CD8-positive, alpha-beta memory T cell (primary cell): ENCODE measurements around the gene ARID1B. TPM values are rescaled to one million over a fixed set of nuclear protein-coding genes. Genes with fewer than 3 reads are reported as not detected.

Experiments used
- CTCF ChIA-PET: fragments of 350-600 bp; sonication (Branson Sonifier 250); formaldehyde crosslinking; loops from one replicate; lab custom pipeline; 2021; ENCODE audit warnings: antibody characterized with exemption; lab: Charles Lee
- POLR2A ChIA-PET: fragments of 350-600 bp; sonication (Branson Sonifier 250); formaldehyde crosslinking; loops from one replicate; lab custom pipeline; 2021; ENCODE audit warnings: antibody characterized with exemption; lab: Charles Lee
- DNase-seq, 5 donors: peaks; one replicate each; pipeline versions ENCODE4 v3.0.0 to v3.0.0-alpha.2; 2020 to 2022; ENCODE audit warnings: mixed read lengths in 1 of 5
- H3K27ac ChIP-seq: one replicate; pipeline ENCODE4 v1.7.0; 2013; ENCODE audit warnings: low read depth, mild to moderate bottlenecking, low read length, moderate library complexity
- H3K27me3 ChIP-seq: 2 replicates; pipeline ENCODE4 v1.7.0; 2013; ENCODE audit warnings: low read length, mild to moderate bottlenecking; ENCODE audit not compliant: insufficient read depth, poor library complexity, severe bottlenecking
- H3K36me3 ChIP-seq: 2 replicates; pipeline ENCODE4 v1.7.0; 2013; ENCODE audit warnings: mild to moderate bottlenecking, low read length, moderate library complexity; ENCODE audit not compliant: insufficient read depth
- H3K4me1 ChIP-seq: 2 replicates; pipeline ENCODE4 v1.7.0; 2013; ENCODE audit warnings: mild to moderate bottlenecking, low read length, moderate library complexity; ENCODE audit not compliant: insufficient read depth
- H3K4me3 ChIP-seq: 2 replicates; pipeline ENCODE4 v1.7.0; 2013; ENCODE audit warnings: mild to moderate bottlenecking, low read length
- H3K9me3 ChIP-seq: 2 replicates; pipeline ENCODE4 v1.7.0; 2013; ENCODE audit warnings: mild to moderate bottlenecking, low read length
- H3K27ac Mint-ChIP-seq, 8 donors: one replicate each; pipeline ENCODE4 v1.8.0; 2020 to 2021; ENCODE audit warnings: mixed read lengths in 8 of 8, mild to moderate bottlenecking in 6 of 8, inconsistent platforms in 3 of 8, moderate library complexity in 3 of 8
- H3K27me3 Mint-ChIP-seq, 2 donors: one replicate each; pipeline ENCODE4 v1.8.0; 2020 to 2021; ENCODE audit warnings: mixed read lengths in 2 of 2, mild to moderate bottlenecking in 1 of 2, moderate library complexity in 1 of 2
- H3K36me3 Mint-ChIP-seq, 3 donors: one replicate each; pipeline ENCODE4 v1.8.0; 2020 to 2021; ENCODE audit warnings: mixed read lengths in 3 of 3, inconsistent platforms in 1 of 3, mild to moderate bottlenecking in 1 of 3
- H3K4me1 Mint-ChIP-seq, 3 donors: one replicate each; pipeline ENCODE4 v1.8.0; 2020 to 2021; ENCODE audit warnings: mixed read lengths in 3 of 3, inconsistent platforms in 1 of 3, mild to moderate bottlenecking in 1 of 3
- H3K4me3 Mint-ChIP-seq, 7 donors: one replicate each; pipeline ENCODE4 v1.8.0; 2020 to 2021; ENCODE audit warnings: mixed read lengths in 7 of 7, mild to moderate bottlenecking in 6 of 7, moderate library complexity in 4 of 7, inconsistent platforms in 2 of 7
- H3K9me3 Mint-ChIP-seq, 5 donors: one replicate each; pipeline ENCODE4 v1.8.0; 2020 to 2022; ENCODE audit warnings: mixed read lengths in 5 of 5, mild to moderate bottlenecking in 3 of 5, moderate library complexity in 2 of 5, inconsistent platforms in 1 of 5
- polyA plus RNA-seq: library from polyadenylated mRNA; unstranded; fragments of 300-500 nt; fragmentation: Illumina TruSeq; gene quantifications from one replicate; pipeline ENCODE4 v1.2.3, GENCODE V29; 2021
- total RNA-seq, 2 experiments: library from RNA; stranded (reverse); gene quantifications; one replicate each; pipeline ENCODE4 v1.2.3, GENCODE V29; 2021

The ARID1B gene
- total and polyA plus RNA-seq, 3 experiments from 2014 or later = 19.1 to 57.9 (median 53.0) TPM

DNA sequence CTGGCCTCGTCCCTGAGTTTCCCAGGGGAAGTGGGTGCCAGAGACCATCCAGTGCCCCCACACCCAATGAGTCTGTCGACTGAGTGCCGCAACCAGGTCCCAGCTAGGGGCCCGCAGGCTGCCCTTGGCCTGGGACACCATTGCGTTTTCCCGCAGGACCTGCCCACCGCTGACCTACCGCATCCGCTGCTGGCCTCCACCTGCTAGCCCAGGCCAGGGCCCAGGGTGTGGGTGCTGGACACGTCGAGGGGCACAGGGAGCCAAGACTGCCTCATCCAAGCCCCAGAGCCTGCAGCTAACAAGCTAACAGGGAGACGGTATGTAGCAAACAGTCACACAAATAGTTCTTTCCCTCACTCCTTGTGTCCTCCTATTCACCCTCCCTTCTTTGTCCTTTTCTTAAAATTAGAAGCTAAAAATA lies 448.4 kb downstream of the ARID1B start:
- POLR2A ChIA-PET = no interaction called here
- no peak overlapping the region for H3K4me3 Mint-ChIP-seq
- H3K27me3 Mint-ChIP-seq = peaks cover 4 to 9% of the 10 kb centered on the region in 2 donors
- no peaks in the 10 kb centered on the region for H3K9me3 Mint-ChIP-seq
- H3K4me1 Mint-ChIP-seq = peaks cover 41 to 58% (median 56%) of the 10 kb centered on the region in 3 donors
- H3K27ac Mint-ChIP-seq = no peak overlapping the region
- H3K27me3 ChIP-seq = no peaks in the 10 kb centered on the region
- DNase-seq = no peak
- H3K9me3 ChIP-seq = no peaks in the 10 kb centered on the region
- no peaks in the 10 kb centered on the region for H3K36me3 ChIP-seq
- H3K27ac ChIP-seq = no peak overlapping the region
- peaks cover 52% of the 10 kb centered on the region for H3K4me1 ChIP-seq
- no peak overlapping the region for H3K4me3 ChIP-seq
- no peaks in the 10 kb centered on the region for H3K36me3 Mint-ChIP-seq
- CTCF ChIA-PET = no interaction called here

DNA sequence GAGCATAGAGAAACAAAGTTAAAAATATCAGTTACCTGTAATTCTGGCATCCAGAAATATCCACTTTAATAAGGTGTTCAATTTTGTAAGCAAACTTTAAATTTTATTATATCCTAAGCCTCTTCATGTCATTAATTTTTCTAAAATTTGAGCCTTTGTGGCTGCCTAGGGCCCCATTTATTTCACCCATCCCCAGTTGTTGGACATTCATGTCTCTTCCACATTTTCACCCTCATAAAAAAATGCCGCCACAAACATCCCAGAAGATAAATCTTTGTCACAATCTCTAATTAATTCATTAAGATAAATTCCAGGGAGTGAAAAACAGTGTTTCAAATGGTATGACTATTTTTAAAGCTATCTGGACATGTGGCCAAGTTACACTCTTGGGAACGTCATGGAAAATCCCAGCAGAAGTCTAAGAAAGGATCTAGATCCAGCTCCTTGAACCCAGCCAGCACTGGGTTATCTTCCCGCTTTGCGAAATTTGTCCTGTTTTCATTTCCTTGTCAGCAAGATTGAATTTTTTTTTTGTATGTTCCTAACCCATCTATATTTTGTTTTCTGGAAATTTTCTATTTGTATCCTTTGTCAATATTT lies 448.9 kb downstream of the ARID1B start:
- CTCF ChIA-PET = interaction anchor here (1.2 kb wide), 1 partner anchor 9 kb away, joined by 5 read pairs; no protein-coding TSS in a partner anchor
- Mint-ChIP-seq H3K27ac (no peak overlapping the region), H3K36me3 (no peaks in the 10 kb centered on the region), H3K4me3 (no peak overlapping the region), H3K27me3 (peaks cover 4 to 9% of the 10 kb centered on the region in 2 donors), H3K9me3 (no peaks in the 10 kb centered on the region), H3K4me1 (peaks cover 35 to 53% (median 50%) of the 10 kb centered on the region in 3 donors)
- Histone ChIP-seq H3K9me3 (no peaks in the 10 kb centered on the region), H3K27me3 (no peaks in the 10 kb centered on the region), H3K27ac (no peak overlapping the region), H3K4me1 (peaks cover 52% of the 10 kb centered on the region), H3K36me3 (no peaks in the 10 kb centered on the region), H3K4me3 (no peak overlapping the region)
- DNase-seq = no peak
- POLR2A ChIA-PET = no interaction called here

DNA sequence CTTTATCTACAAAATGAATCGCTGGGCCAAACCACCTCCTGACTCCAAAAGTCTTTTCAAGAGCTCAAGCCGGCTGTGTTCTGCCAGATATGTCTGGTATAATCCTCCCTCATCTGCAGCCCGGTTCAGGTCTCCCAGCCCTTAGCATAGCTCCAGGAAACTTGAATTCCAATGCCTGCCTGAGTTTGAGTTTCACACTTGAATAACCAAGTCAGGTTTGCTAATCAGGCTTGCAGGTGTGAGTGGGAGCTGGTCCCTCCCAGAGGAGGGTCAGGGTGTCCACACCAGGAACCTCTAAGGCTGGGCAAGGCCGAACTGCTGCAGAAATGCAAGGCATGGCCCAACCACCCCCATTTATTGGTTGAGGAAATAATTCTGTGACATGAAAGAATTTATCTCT lies 449.6 kb downstream of the ARID1B start:
- no peak overlapping the region for H3K4me3 Mint-ChIP-seq
- no peaks in the 10 kb centered on the region for H3K36me3 Mint-ChIP-seq
- H3K4me1 ChIP-seq = peaks cover 47% of the 10 kb centered on the region
- no peaks in the 10 kb centered on the region for H3K9me3 ChIP-seq
- no peaks in the 10 kb centered on the region for H3K27me3 ChIP-seq
- H3K36me3 ChIP-seq = no peaks in the 10 kb centered on the region
- ChIA-PET POLR2A (no interaction called here), CTCF (interaction anchor here (1.2 kb wide), 1 partner anchor 9 kb away, joined by 5 read pairs; no protein-coding TSS in a partner anchor)
- H3K9me3 Mint-ChIP-seq = no peaks in the 10 kb centered on the region
- H3K4me1 Mint-ChIP-seq = peaks cover 30 to 47% (median 44%) of the 10 kb centered on the region in 3 donors
- no peak for DNase-seq
- H3K27ac ChIP-seq = no peak overlapping the region
- peaks cover 5 to 9% of the 10 kb centered on the region in 2 donors for H3K27me3 Mint-ChIP-seq
- H3K4me3 ChIP-seq = no peak overlapping the region
- H3K27ac Mint-ChIP-seq = no peak overlapping the region

DNA sequence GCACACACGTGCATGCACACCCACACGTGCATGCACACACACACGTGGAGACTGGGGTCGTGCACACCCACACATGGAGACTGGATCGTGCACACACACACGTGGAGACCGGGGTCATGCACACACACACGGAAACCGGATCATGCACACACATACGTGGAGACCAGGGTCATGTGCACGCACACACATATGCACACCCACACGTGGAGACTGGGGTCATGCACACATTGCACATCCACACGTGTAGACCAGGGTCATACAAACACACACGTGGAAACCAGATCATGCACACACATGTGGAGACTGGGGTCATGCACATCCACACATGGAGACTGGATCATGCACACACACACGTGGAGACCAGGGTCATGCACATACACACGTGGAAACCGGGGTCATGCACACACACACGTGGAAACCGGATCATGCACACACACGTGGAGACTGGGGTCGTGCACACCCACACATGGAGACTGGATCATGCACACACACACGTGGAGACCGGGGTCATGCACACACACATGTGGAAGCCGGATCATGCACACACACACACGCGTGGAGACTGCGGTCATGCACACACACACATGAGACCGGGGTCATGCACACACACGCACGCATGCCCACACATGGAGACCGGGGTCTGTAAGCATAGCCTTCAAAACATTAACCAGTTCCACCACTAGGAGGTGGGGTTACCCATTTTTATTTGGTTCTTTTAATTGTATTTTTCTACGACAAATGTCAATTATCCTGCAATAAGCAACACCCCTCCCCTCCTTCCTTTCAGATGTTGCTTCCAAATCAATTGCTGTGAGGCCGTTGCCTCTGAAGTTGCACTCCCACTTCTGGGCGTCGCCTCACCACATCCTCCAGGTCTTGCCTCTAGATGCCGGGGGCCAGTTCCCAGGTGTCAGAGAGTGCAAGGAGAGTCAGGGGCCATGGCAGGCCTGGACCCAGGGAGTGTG lies 450.3 kb downstream of the ARID1B start:
- peaks cover 40% of the 10 kb centered on the region for H3K4me1 ChIP-seq
- peak in 1 of 5 donors; percentile 20 for DNase-seq
- H3K36me3 ChIP-seq = no peaks in the 10 kb centered on the region
- ChIA-PET CTCF (interaction anchor here (1.1 to 1.2 kb wide), 2 partner anchors 8 to 45 kb away, joined by 3 to 5 read pairs; no protein-coding TSS in a partner anchor), POLR2A (no interaction called here)
- Mint-ChIP-seq H3K36me3 (no peaks in the 10 kb centered on the region), H3K4me3 (peak overlapping the region in 4 of 7 donors; percentile 2 to 47 (median 38)), H3K27ac (peak overlapping the region in 3 of 8 donors; percentile 38 to 52 (median 47)), H3K9me3 (no peaks in the 10 kb centered on the region), H3K27me3 (peaks cover 7 to 10% of the 10 kb centered on the region in 2 donors), H3K4me1 (peaks cover 27 to 43% (median 40%) of the 10 kb centered on the region in 3 donors)
- H3K27ac ChIP-seq = no peak overlapping the region
- peak overlapping the region; percentile 1 for H3K4me3 ChIP-seq
- H3K27me3 ChIP-seq = no peaks in the 10 kb centered on the region
- no peaks in the 10 kb centered on the region for H3K9me3 ChIP-seq

DNA sequence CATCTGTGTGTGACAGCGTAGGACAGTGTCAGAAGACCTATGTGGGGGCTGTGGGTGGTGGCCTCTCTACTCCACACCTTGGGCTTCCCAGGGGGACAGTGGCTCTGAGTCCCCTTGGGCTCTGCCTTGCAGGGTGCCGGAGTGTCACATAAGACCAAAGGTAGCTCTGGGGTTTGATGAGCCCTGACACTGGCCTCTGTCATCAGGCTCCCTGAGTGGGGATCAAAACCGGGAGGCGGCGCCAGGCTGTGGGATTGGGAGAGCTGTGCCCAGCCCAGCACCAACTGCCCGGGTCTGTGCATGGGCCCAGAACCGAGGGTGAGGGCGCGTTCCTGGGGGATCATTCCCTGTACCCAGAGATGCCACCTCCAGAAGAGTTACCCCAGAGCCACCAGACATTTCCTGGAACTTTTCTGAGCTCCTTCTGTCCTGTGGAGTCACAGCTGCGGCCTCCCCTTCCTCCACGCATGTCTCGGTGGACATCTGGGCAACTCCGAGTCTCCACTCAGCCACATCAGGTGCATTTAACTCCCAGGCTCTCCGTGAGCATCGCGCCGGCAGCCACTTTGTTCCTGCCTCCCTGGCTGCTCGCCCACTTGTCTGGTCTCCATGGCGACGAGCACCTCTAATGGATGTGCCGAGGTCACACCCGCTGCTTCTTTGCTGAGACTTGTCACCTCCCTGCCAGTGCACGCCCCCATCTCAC lies 451.4 kb downstream of the ARID1B start:
- no peak overlapping the region for H3K27ac ChIP-seq
- H3K4me1 ChIP-seq = peaks cover 31% of the 10 kb centered on the region
- ChIA-PET POLR2A (no interaction called here), CTCF (interaction anchor here (1.1 kb wide), 1 partner anchor 44 kb away, joined by 3 read pairs; no protein-coding TSS in a partner anchor)
- no peaks in the 10 kb centered on the region for H3K27me3 ChIP-seq
- Mint-ChIP-seq H3K27me3 (peaks cover 12 to 16% of the 10 kb centered on the region in 2 donors), H3K36me3 (no peaks in the 10 kb centered on the region), H3K27ac (peak overlapping the region in 1 of 8 donors; percentile 20), H3K4me1 (peaks cover 20 to 33% (median 29%) of the 10 kb centered on the region in 3 donors), H3K4me3 (no peak overlapping the region), H3K9me3 (no peaks in the 10 kb centered on the region)
- H3K9me3 ChIP-seq = no peaks in the 10 kb centered on the region
- DNase-seq = no peak
- H3K4me3 ChIP-seq = no peak overlapping the region
- no peaks in the 10 kb centered on the region for H3K36me3 ChIP-seq

DNA sequence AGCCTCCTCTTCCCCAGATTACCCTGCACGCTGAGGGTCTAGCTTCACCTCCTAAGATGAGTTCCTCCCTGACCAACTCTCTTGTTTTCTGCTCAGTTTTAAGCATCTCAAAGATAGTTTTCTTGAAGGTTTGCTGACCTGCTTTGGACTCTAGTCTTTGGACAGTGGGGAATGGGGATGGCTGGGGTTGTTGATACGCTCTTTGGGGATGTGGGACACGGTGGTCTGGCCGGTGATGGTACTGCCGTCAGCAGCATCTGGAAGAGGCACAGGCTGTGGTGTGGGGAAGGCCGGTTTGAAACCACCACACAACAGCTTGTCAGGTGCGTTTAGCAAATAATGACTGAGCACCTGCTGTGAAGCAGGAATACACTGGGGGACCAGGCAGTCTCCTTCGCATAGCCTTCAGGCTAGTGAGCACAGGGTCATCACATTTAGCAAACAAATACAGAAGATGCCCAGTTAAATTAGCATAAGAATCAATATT lies 452.0 kb downstream of the ARID1B start:
- Histone ChIP-seq H3K4me3 (no peak overlapping the region), H3K36me3 (no peaks in the 10 kb centered on the region), H3K27me3 (no peaks in the 10 kb centered on the region), H3K27ac (no peak overlapping the region), H3K9me3 (no peaks in the 10 kb centered on the region), H3K4me1 (peaks cover 31% of the 10 kb centered on the region)
- no peaks in the 10 kb centered on the region for H3K9me3 Mint-ChIP-seq
- H3K27ac Mint-ChIP-seq = peak overlapping the region in 1 of 8 donors; percentile 20
- POLR2A ChIA-PET = no interaction called here
- peaks cover 21 to 33% (median 26%) of the 10 kb centered on the region in 3 donors for H3K4me1 Mint-ChIP-seq
- H3K36me3 Mint-ChIP-seq = no peaks in the 10 kb centered on the region
- peaks cover 18 to 21% of the 10 kb centered on the region in 2 donors for H3K27me3 Mint-ChIP-seq
- H3K4me3 Mint-ChIP-seq = no peak overlapping the region
- CTCF ChIA-PET = interaction anchor here (1.1 kb wide), 1 partner anchor 43 kb away, joined by 3 read pairs; no protein-coding TSS in a partner anchor
- DNase-seq = no peak

DNA sequence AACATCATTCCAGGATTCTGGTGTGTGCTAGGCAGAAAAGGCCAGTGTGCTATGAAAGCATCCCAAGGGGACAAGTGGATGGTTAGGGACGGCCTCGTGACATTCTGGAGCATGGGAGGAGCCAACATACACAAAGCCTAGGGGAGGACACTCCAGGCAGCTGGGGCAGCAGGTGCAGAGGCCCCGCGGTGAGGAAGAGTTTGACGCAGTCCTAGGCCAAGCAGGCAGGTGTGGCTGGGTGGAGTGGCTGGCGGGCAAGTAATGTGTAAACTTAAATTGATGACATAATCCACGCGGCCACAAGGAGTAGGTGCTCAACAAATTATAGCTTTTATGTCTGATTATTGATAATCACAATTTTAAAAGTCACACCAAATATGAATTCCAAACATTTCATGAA lies 452.5 kb downstream of the ARID1B start:
- no peak overlapping the region for H3K4me3 ChIP-seq
- no peak overlapping the region for H3K4me3 Mint-ChIP-seq
- ChIA-PET POLR2A (no interaction called here), CTCF (no interaction called here)
- peaks cover 32% of the 10 kb centered on the region for H3K4me1 ChIP-seq
- peaks cover 0 to 1% (median 0%) of the 10 kb centered on the region in 5 donors for H3K9me3 Mint-ChIP-seq
- no peaks in the 10 kb centered on the region for H3K9me3 ChIP-seq
- no peak for DNase-seq
- H3K27me3 ChIP-seq = no peaks in the 10 kb centered on the region
- H3K4me1 Mint-ChIP-seq = peaks cover 23 to 38% (median 32%) of the 10 kb centered on the region in 3 donors
- no peak overlapping the region for H3K27ac Mint-ChIP-seq
- no peaks in the 10 kb centered on the region for H3K36me3 ChIP-seq
- H3K27ac ChIP-seq = no peak overlapping the region
- H3K36me3 Mint-ChIP-seq = peaks cover 0 to 1% (median 0%) of the 10 kb centered on the region in 3 donors
- peaks cover 21 to 23% of the 10 kb centered on the region in 2 donors for H3K27me3 Mint-ChIP-seq
